IPS DF 4.7 (cell line): ENCODE measurements around the gene KBTBD2.
A peak's percentile ranks its signal among the peaks of the same experiment; 100 is the strongest.
"Not testable (repeated sequence)": the region's sequence is repeated elsewhere in the genome, so short reads cannot be mapped to it uniquely, and the experiment has no call there.

Source experiments
- DNase-seq: peaks from one replicate; pipeline ENCODE4 v3.0.0-alpha.2; 2013; ENCODE audit warnings: low spot score; ENCODE audit errors: extremely low read depth

Gene KBTBD2

DNA sequence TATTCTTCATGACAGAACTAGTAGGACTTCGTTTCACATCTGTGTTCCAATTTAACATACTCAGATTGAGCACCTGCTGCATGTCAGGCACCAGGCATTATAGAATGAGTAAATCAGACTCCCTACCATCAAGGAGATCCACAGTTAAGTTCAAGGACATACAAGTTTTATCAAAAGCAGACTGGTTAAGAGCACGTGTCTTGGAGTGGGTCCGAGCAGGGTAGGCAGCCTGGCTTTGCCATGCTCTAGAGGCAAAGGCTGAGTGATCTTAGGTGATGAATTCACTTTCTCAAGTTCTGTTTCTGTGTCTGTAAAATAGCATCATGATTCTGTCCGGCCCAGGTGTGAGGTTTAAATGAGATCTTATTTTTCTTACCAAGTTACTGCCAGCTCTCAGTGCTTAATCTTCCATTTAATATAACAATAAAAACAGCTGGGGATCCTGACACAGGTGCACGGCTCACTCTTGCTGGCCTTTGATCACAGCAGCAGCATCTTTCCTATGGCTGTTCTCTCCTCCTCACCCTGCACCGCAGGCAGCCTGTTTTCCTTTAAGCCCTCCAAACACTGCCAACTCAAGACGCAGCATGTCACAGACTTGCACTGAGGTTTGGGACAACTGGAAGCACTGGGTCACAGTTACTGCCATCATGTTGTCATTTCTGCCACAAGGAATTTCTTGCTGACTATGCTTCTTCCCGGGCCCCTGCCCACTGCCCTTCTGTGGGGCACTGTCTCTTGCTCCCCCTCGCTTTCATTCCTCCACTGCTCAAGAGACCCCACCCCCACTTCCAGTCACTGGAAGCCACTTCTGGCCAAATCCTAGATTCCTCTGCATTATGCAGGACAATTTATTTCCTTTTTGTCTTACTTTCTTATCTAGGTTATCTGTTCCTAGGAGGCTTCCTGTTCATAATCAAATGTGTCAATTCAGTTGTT is 35.5 kb downstream of the KBTBD2 start:
- not testable (repeated sequence) for DNase-seq

DNA sequence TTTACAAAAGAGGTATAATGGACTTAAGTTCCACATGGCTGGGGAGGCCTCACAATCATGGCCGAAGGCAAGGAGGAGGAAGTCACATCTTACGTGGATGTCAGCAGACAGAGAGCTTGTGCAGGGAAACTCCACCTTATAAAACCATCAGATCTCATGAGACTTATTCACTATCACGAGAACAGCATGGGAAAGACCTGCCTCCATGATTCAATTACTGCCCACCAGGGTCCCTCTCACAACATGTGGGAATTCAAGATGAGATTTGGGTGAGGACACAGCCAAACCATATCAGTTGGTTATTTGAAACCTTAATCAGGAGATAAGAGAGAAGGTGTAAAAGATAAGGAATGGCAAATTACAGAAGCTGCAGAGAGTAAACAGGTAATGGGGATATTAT is 40.9 kb downstream of the KBTBD2 start:
- DNase-seq: not testable (repeated sequence)

DNA sequence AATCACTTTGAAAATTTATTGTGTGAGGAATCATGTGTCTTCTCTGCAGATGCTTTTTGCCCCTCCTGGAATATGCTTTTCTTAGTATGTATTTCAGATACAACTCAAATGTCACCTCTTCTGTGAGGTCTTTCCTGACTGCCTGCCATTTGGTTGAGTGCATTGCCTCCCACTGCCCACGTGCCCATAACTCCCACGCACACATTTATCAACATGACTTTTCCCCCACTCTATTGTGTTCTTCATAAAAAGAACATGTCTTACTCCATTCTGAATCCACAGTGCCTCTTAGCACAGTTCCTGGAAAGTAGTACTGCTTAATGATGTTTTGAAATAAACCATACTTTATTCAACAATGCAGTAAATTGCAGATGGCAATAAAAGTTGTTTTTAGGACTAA is 42.9 kb downstream of the KBTBD2 start:
- DNase-seq: not testable (repeated sequence)

DNA sequence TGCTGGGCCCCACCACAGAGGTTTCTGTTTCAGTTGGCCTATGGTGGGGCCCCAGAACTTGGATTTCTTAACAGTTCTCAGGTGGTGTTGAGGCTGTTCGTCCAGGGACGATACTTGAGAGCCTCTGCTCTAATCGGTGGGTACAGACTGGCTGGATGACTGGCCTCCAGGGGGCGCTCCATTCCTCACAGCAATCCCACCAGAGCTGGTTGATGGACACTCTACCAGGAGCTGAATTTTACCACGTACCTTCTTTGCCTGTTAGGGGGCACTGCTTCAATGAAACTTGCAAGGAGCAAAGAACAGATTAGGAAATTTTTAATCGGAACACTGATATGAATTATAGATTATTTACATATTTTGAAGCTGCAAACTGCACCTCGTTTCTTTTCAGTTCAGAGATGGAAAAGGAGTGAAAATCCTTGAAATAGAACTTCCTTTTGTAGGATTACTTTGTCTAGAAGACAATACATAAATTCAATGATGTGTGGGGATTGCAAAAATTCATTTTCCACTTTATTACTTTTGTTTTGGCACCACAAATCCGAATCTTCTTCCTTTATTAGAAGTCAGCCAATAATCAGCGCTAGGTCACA is 44.8 kb downstream of the KBTBD2 start:
- DNase-seq: peak; percentile 74

DNA sequence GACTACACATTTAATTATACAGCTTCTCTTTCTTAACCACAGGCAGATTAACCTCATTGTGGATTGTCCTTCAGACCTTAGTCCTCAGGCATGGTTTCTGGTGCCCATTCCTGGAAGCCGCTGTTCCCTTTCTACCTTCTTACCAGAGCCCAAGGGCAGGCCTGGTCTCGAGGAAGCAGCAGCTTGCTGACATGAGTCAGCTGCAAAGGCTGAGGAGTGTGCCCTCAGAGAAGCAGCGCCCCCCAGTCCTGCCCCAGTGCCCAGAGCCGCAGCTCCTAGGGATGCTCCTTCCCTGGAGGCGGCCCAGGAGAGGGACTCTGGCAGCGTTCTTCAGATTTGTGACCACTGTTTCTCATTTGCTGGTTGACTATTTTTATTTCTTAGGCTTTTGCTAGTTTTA is 46.8 kb downstream of the KBTBD2 start:
- DNase-seq: not testable (repeated sequence)

DNA sequence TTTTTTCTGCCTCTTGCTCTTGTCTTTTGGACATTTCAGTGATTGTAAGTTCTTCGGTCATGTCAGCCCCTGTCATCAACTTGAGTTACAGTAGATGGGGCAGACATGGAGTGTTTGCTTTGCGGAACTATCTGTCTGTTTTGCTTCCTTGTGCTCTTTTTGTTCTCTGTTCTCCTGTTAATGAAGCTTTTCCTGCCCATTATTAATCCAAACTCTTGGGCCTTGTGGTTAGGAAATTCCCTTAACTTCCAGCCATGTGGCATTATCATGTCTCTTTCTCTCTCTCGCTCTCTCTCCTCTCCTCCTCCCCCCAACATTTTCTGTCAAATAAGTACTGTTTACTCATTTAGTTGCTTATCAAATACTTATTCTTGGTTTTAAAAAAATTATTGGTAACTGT is 47.8 kb downstream of the KBTBD2 start:
- DNase-seq: not testable (repeated sequence)

DNA sequence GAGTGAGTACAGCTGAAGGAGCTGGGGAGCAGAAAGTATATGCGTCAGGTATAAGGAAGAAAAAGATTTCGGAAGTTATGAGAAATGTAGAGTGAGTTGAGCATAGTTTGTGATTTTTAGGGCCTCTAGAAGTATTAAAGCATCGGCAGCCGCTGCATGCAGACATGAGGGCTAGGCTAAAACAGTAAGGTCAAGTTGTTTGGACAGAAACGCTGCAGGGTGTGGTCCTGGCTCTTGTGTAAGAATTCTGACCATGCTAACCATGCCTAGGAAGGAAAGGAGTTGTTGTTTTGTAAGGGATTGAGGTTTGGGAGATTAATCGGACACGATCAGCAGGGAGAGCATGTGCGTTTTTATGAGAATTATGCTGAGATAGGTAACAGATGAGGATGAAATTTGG is 51.7 kb downstream of the KBTBD2 start:
- not testable (repeated sequence) for DNase-seq

DNA sequence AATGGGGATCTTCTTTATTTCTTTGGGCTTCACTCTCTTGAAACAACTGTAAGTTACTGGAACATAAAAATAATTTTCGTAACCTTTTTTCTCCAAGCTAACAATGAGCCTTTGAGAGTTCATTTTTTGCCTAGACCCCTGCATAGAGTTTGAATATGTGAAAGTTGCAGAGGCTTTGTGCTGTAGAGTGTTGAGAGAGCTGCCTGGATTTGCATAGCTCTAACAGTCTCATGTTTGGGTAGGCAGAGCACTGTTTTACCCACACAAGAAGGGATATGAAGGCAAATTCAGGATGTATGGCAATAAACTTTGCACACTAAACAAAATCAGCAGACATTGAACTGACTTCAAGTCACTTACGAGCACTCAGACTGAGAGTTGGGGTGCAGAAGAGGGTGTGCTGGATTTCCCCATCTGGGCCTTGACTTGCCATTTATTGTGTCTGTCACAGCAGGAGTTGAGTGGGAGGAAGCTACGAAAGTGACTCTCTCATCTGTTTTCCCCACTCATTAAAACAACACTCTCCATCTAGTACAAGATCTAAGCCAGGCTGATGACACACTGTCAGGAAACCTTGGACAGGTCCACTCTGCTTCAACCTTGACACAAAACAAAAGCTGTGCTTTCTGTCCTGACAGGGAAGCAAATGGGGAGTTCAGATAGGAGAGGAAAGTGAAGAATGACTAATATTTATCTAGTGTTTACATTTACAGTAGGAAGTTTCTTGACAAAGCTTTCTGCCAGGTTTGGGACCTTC is 62.4 kb downstream of the KBTBD2 start:
- DNase-seq: not testable (repeated sequence)
